22Rv1 (cell line): ENCODE results near the gene BRI3BP.

Experiments used
- CTCF ChIP-seq: fragments of 450-650 bp; IDR thresholded peaks from 2 replicates; pipeline ENCODE4 v1.5.1; 2017; ENCODE audit warnings: mild to moderate bottlenecking
- ZFX ChIP-seq: fragments of 450-650 bp; IDR thresholded peaks from 2 replicates; pipeline ENCODE4 v1.6.1; 2017; ENCODE audit warnings: antibody characterized with exemption, borderline replicate concordance

- TF ChIP-seq CTCF (no peak), ZFX (no peak)
Observed at GRCh38 chr12:124956571-124956970, 36.9 kb upstream of the BRI3BP start.
